GM06990 (cell line): ENCODE results near the gene SPACA1.

Experiments
- DNase-seq: peaks from one replicate; pipeline ENCODE4 v3.0.0-alpha.2; 2011; ENCODE audit not compliant: insufficient read length; ENCODE audit errors: extremely low read depth
- H3K27me3 ChIP-seq: replicated peaks from 2 replicates; pipeline ENCODE4 v1.6.0; 2011; ENCODE audit warnings: low read length; ENCODE audit not compliant: control insufficient read depth, insufficient read depth
- H3K36me3 ChIP-seq: 2 replicates; pipeline ENCODE4 v1.5.1; 2011; ENCODE audit warnings: low read length; ENCODE audit not compliant: control insufficient read depth, insufficient read depth
- H3K4me3 ChIP-seq: replicated peaks from 2 replicates; pipeline ENCODE4 v1.5.1; 2011; ENCODE audit warnings: low read depth, mild to moderate bottlenecking, control low read depth, low read length
- TF ChIP-seq, protein P1 (sequence below): IDR thresholded peaks from 2 replicates; pipeline ENCODE4 v1.5.1; 2011; ENCODE audit warnings: low read length, control low read depth, mild to moderate bottlenecking, inconsistent platforms; ENCODE audit not compliant: insufficient read depth, poor library complexity, severe bottlenecking

The SPACA1 gene

DNA sequence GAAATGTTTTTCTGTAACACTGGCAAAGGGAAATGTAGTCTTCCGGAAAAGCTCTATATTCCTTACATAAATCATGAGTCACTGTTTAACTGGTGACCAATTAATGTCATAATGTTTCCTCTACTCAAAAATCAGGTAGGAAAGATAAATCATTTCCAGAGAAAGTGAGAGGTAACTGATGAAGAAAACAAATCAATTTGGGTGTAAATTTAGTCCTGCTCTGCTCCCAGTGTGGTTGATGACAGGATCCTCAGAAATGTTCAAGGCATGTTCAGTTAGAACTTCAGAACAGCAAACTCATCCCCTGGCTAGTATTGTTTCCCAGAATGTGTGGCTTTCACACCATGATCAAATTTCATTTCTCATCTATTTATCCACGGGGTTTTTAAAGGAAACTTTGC lies 38.8 kb upstream of the SPACA1 start:
- no peak for DNase-seq
- Histone ChIP-seq H3K36me3 (no peaks in the 10 kb centered on the region), H3K4me3 (no peak overlapping the region), H3K27me3 (no peaks in the 10 kb centered on the region)
- TF ChIP-seq, protein P1, sequence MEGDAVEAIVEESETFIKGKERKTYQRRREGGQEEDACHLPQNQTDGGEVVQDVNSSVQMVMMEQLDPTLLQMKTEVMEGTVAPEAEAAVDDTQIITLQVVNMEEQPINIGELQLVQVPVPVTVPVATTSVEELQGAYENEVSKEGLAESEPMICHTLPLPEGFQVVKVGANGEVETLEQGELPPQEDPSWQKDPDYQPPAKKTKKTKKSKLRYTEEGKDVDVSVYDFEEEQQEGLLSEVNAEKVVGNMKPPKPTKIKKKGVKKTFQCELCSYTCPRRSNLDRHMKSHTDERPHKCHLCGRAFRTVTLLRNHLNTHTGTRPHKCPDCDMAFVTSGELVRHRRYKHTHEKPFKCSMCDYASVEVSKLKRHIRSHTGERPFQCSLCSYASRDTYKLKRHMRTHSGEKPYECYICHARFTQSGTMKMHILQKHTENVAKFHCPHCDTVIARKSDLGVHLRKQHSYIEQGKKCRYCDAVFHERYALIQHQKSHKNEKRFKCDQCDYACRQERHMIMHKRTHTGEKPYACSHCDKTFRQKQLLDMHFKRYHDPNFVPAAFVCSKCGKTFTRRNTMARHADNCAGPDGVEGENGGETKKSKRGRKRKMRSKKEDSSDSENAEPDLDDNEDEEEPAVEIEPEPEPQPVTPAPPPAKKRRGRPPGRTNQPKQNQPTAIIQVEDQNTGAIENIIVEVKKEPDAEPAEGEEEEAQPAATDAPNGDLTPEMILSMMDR: no peak

DNA sequence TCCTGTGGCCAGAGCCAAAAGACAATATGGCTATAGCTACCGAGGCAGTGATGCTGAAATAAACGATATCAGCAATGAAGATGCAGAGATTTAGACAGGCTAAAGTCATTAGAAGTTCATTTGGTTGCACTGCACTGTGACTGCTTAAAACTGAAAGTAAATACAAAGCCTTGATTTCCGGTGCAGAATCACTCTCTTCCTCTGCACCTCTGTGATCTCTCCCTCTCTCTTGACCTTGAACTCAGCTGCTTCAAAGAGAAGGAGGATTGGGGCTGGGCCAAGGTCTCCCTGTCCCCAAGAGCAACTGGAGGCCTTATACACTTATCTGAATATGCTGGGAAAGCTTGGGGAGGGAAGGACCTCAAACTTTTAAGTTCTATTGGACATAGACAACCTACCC lies 34.6 kb upstream of the SPACA1 start:
- Histone ChIP-seq H3K27me3 (no peaks in the 10 kb centered on the region), H3K36me3 (no peaks in the 10 kb centered on the region), H3K4me3 (no peak overlapping the region)
- peak; percentile 14 for DNase-seq
- TF ChIP-seq, protein P1: no peak

DNA sequence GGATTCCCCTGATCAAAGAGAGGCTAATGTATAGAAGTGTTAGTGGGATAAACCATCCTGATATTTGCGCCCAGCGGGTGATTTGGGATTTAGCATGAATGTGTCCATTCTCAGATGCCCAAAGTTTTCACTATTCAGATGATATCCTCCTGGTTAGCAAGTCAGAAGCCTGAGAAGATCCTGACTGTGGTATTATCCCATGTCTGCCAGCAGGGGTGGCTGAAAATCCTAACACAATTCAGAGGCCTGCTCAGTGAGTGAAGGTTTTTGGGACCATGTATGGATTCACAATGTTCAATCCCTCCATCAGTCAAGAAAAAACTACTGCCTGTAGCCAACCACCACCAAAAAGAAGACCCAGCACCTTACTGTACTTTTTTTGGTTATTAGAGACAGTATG lies 34.1 kb upstream of the SPACA1 start:
- Histone ChIP-seq H3K4me3 (no peak overlapping the region), H3K27me3 (no peaks in the 10 kb centered on the region), H3K36me3 (no peaks in the 10 kb centered on the region)
- no peak for DNase-seq
- TF ChIP-seq, protein P1: peak; percentile 32

DNA sequence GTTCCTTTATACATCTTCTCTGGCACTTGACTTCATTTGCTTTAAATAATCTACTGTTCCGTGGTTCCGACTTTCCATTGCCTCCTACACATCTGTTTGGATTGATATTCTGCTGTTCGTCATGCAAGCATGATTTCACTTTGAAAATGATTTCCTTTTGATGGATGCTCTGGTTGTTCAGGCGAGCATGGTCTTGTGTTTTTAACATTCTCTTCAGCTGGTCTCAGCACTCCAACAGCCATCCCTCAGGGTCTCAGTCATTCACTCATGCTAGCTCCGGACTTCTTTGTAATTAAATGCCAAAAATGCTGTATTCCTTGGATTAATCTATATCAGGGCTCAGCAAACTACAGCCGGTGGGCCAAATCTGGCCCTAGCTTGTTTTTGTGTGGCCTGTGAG lies 27.2 kb upstream of the SPACA1 start:
- Histone ChIP-seq H3K27me3 (no peaks in the 10 kb centered on the region), H3K36me3 (no peaks in the 10 kb centered on the region), H3K4me3 (no peak overlapping the region)
- TF ChIP-seq, protein P1: no peak
- no peak for DNase-seq

DNA sequence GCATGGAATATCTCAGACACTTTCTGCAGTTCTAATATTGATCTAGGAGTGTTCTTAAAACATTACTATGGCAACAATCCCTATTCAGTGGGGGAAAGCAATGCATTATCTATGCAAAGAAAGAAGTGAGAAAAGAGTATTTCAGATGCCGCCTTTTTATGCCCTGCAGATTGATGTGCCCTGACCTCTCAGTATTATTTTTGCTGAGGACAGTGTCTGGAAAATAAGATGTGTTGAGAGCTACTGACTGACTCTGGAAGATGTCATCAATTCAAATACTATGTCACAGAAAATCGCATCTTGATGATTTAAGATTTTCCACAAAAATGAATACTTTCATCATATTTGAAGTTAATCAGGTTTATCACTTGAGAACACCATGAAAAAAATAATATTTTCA lies 22.9 kb upstream of the SPACA1 start:
- no peak overlapping the region for H3K4me3 ChIP-seq
- DNase-seq: no peak
- no peaks in the 10 kb centered on the region for H3K36me3 ChIP-seq
- TF ChIP-seq, protein P1: no peak
- no peaks in the 10 kb centered on the region for H3K27me3 ChIP-seq

DNA sequence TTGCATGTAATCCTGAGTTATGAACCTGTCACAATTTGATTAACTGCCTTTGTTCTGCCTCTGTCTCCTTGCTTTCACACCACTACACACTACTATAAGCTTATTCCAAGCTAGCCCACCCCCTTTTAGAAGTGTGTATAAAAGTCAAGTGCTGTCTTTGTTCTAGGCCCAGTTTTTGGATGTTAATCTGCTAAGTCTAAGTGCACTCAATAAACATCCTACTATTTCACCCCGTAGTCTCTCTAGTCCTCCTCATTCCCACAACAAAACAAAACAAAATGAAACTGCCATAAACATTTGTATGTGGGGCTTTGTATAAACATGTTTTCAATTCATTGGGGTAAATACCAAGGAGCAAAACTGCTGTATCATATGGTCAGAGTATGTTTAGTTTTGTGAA lies 16.1 kb upstream of the SPACA1 start:
- no peaks in the 10 kb centered on the region for H3K27me3 ChIP-seq
- H3K4me3 ChIP-seq: no peak overlapping the region
- no peaks in the 10 kb centered on the region for H3K36me3 ChIP-seq
- TF ChIP-seq, protein P1: no peak
- DNase-seq: no peak
